H9 (cell line): Measurements from ENCODE around the gene SLC43A1. TPM values are rescaled to one million over a fixed set of nuclear protein-coding genes. Genes with fewer than 3 reads are reported as not detected.

Source experiments
- DNase-seq: peaks from one replicate; pipeline ENCODE4 v3.0.0-alpha.2; 2017
- H2AFZ ChIP-seq: one replicate; pipeline ENCODE4 v1.6.1; 2013; ENCODE audit warnings: mild to moderate bottlenecking, low read length, control low read depth, moderate library complexity
- H2AK5ac ChIP-seq: 2 replicates; pipeline ENCODE4 v1.6.1; 2013; ENCODE audit warnings: low read length, control low read depth, mixed read lengths; ENCODE audit not compliant: insufficient read length
- H2BK120ac ChIP-seq: one replicate; pipeline ENCODE4 v1.6.1; 2013; ENCODE audit warnings: low read depth, mild to moderate bottlenecking, low read length, control low read depth, inconsistent platforms; ENCODE audit not compliant: poor library complexity, severe bottlenecking
- H2BK12ac ChIP-seq: 2 replicates; pipeline ENCODE4 v1.6.1; 2013; ENCODE audit warnings: low read length, control low read depth, mixed read lengths, low read depth; ENCODE audit not compliant: insufficient read length
- H2BK15ac ChIP-seq: 2 replicates; pipeline ENCODE4 v1.6.1; 2013; ENCODE audit warnings: low read depth, low read length, control low read depth
- H2BK20ac ChIP-seq: one replicate; pipeline ENCODE4 v1.6.1; 2013; ENCODE audit warnings: low read depth, mild to moderate bottlenecking, low read length, control low read depth, inconsistent platforms; ENCODE audit not compliant: poor library complexity, severe bottlenecking
- H2BK5ac ChIP-seq: 2 replicates; pipeline ENCODE4 v1.6.1; 2013; ENCODE audit warnings: low read length, control low read depth, mixed read lengths; ENCODE audit not compliant: insufficient read length
- H3K14ac ChIP-seq: 2 replicates; pipeline ENCODE4 v1.6.1; 2013; ENCODE audit warnings: low read length, control low read depth; ENCODE audit not compliant: insufficient read depth
- H3K18ac ChIP-seq: 2 replicates; pipeline ENCODE4 v1.6.1; 2013; ENCODE audit warnings: low read depth, mild to moderate bottlenecking, mixed read lengths, low read length, control low read depth; ENCODE audit not compliant: insufficient read length
- H3K23ac ChIP-seq: 2 replicates; pipeline ENCODE4 v1.6.1; 2013; ENCODE audit warnings: low read length, control low read depth, mixed read lengths, low read depth; ENCODE audit not compliant: insufficient read length
- H3K23me2 ChIP-seq: 2 replicates; pipeline ENCODE4 v1.6.1; 2013; ENCODE audit warnings: low read depth, mild to moderate bottlenecking, mixed read lengths, low read length, control low read depth; ENCODE audit not compliant: insufficient read length, poor library complexity, severe bottlenecking
- H3K27ac ChIP-seq: 2 replicates; pipeline ENCODE4 v1.5.1; 2013; ENCODE audit warnings: low read length, control low read depth, mixed read lengths, low read depth; ENCODE audit not compliant: insufficient read length
- H3K27me3 ChIP-seq: 2 replicates; pipeline ENCODE4 v1.6.1; 2013; ENCODE audit warnings: low read length, control low read depth, inconsistent platforms; ENCODE audit not compliant: insufficient read depth
- H3K4ac ChIP-seq: 2 replicates; pipeline ENCODE4 v1.6.1; 2013; ENCODE audit warnings: low read depth, mild to moderate bottlenecking, control low read depth, inconsistent platforms, low read length, moderate library complexity
- H3K4me1 ChIP-seq: 2 replicates; pipeline ENCODE4 v1.6.1; 2013; ENCODE audit warnings: low read length, control low read depth, inconsistent platforms; ENCODE audit not compliant: insufficient read depth
- H3K4me2 ChIP-seq: 2 replicates; pipeline ENCODE4 v1.6.1; 2013; ENCODE audit warnings: low read length, control low read depth, mixed read lengths; ENCODE audit not compliant: insufficient read length, insufficient read depth
- H3K56ac ChIP-seq: 2 replicates; pipeline ENCODE4 v1.6.1; 2013; ENCODE audit warnings: low read depth, mild to moderate bottlenecking, mixed read lengths, low read length, control low read depth; ENCODE audit not compliant: insufficient read length
- H3K79me1 ChIP-seq: 2 replicates; pipeline ENCODE4 v1.6.1; 2013; ENCODE audit warnings: low read depth, mild to moderate bottlenecking, moderate library complexity, low read length, control low read depth, inconsistent platforms; ENCODE audit not compliant: insufficient read depth, poor library complexity, severe bottlenecking
- H3K79me2 ChIP-seq: 2 replicates; pipeline ENCODE4 v1.6.1; 2013; ENCODE audit warnings: low read length, control low read depth, inconsistent platforms; ENCODE audit not compliant: insufficient read depth
- H3K9ac ChIP-seq: 2 replicates; pipeline ENCODE4 v1.6.1; 2013; ENCODE audit warnings: low read length, control low read depth, mixed read lengths; ENCODE audit not compliant: insufficient read length; ENCODE audit errors: extremely low read depth
- H3K9me3 ChIP-seq: one replicate; pipeline ENCODE4 v1.6.1; 2013; ENCODE audit warnings: low read depth, low read length, inconsistent platforms; ENCODE audit not compliant: control insufficient read depth
- H3T11ph ChIP-seq: one replicate; pipeline ENCODE4 v1.6.1; 2013; ENCODE audit warnings: mild to moderate bottlenecking, low read length, control low read depth, inconsistent platforms
- H4K20me1 ChIP-seq: one replicate; pipeline ENCODE4 v1.6.1; 2013; ENCODE audit not compliant: control insufficient read depth, insufficient read length, insufficient read depth
- H4K5ac ChIP-seq: 2 replicates; pipeline ENCODE4 v1.6.1; 2013; ENCODE audit warnings: low read depth, mild to moderate bottlenecking, mixed read lengths, low read length, control low read depth; ENCODE audit not compliant: insufficient read length
- H4K8ac ChIP-seq: replicated peaks from 2 replicates; pipeline ENCODE4 v1.6.1; 2013; ENCODE audit warnings: low read length, control low read depth, mixed read lengths, low read depth; ENCODE audit not compliant: insufficient read length
- H4K91ac ChIP-seq: 2 replicates; pipeline ENCODE4 v1.6.1; 2013; ENCODE audit warnings: low read depth, mild to moderate bottlenecking, moderate library complexity, mixed read lengths, low read length, control low read depth; ENCODE audit not compliant: insufficient read length
- H3K27ac Mint-ChIP-seq, 3 experiments: 2 replicates in 2 of 3; 3 replicates in 1 of 3; pipeline ENCODE4 v1.8.0; 2020 to 2021; ENCODE audit warnings: mixed read lengths in 3 of 3, mild to moderate bottlenecking in 1 of 3, moderate library complexity in 1 of 3
- H3K27me3 Mint-ChIP-seq: 2 replicates; pipeline ENCODE4 v1.8.0; 2021; ENCODE audit warnings: low read depth, mild to moderate bottlenecking, moderate library complexity, mixed read lengths
- H3K36me3 Mint-ChIP-seq, 3 experiments: 2 replicates in 2 of 3; 3 replicates in 1 of 3; pipeline ENCODE4 v1.8.0; 2020 to 2021; ENCODE audit warnings: low read depth in 3 of 3, mixed read lengths in 3 of 3; ENCODE audit not compliant: insufficient read depth in 1 of 3
- H3K4me1 Mint-ChIP-seq, 2 experiments: 2 replicates each; pipeline ENCODE4 v1.8.0; 2020; ENCODE audit warnings: mixed read lengths in 2 of 2
- H3K4me3 Mint-ChIP-seq, 2 experiments: 2 replicates in 1 of 2; 3 replicates in 1 of 2; pipeline ENCODE4 v1.8.0; 2020 to 2021; ENCODE audit warnings: mild to moderate bottlenecking in 2 of 2, mixed read lengths in 2 of 2, moderate library complexity in 1 of 2
- H3K9me3 Mint-ChIP-seq, 2 experiments: 2 replicates in 1 of 2; 3 replicates in 1 of 2; pipeline ENCODE4 v1.8.0; 2020; ENCODE audit warnings: mild to moderate bottlenecking in 2 of 2, mixed read lengths in 2 of 2, moderate library complexity in 1 of 2
- WGBS: extraction: QIAGEN DNeasy Blood & Tissue Kit; methylation state at CpG from one replicate; pipeline ENCODE4 v1.1.7; 2013; ENCODE audit warnings: missing lambda C conversion rate, low lambda C conversion rate, mixed read lengths; ENCODE audit not compliant: insufficient read length; ENCODE audit errors: extremely low coverage; 5-methylcytosine and 5-hydroxymethylcytosine counted together
- total RNA-seq: library from RNA; stranded (reverse); gene quantifications from 2 replicates; pipeline ENCODE4 v1.2.1, GENCODE V29; 2021
- TF ChIP-seq, protein P1 (sequence below): fragments of 200-600 bp; sonication (generic); conservative IDR thresholded peaks from 3 replicates; pipeline ENCODE4 v1.8.0; 2021; ENCODE audit warnings: antibody characterized with exemption, mild to moderate bottlenecking

The SLC43A1 gene
- total RNA-seq, 1 experiment from 2014 or later: 17.0 TPM

- H3K27me3 ChIP-seq: no peaks in the 10 kb centered on the region
Observed at GRCh38 chr11:57508341-57509170, 6.9 kb downstream of the SLC43A1 start.

More at GRCh38 chr11:57508341-57509170, 6.9 kb downstream of the SLC43A1 start:
- H3K27ac Mint-ChIP-seq: no peak overlapping the region
- no peak overlapping the region for H4K91ac ChIP-seq
- H3K9ac ChIP-seq: no peak overlapping the region
- H2AFZ ChIP-seq: no peak overlapping the region
- no peaks in the 10 kb centered on the region for H3K9me3 Mint-ChIP-seq
- no peak overlapping the region for H3K4me2 ChIP-seq
- no peak overlapping the region for H2BK5ac ChIP-seq
- no peak overlapping the region for H4K5ac ChIP-seq
- H2BK15ac ChIP-seq: no peak overlapping the region
- no peaks in the 10 kb centered on the region for H4K20me1 ChIP-seq
- H2BK120ac ChIP-seq: no peak overlapping the region
- no peak overlapping the region for H2AK5ac ChIP-seq
- peaks cover 8% of the 10 kb centered on the region for H3K27me3 Mint-ChIP-seq
- H3K14ac ChIP-seq: no peak overlapping the region
- no peak overlapping the region for H3T11ph ChIP-seq
- H3K4me3 Mint-ChIP-seq: no peak overlapping the region
- WGBS: no CpG with 5 or more reads among the region's 7 CpGs
- H3K18ac ChIP-seq: no peak overlapping the region
- peaks cover 0 to 4% (median 0%) of the 10 kb centered on the region in 3 experiments; a peak in 4 of 7 replicates for H3K36me3 Mint-ChIP-seq
- no peak overlapping the region for H3K23ac ChIP-seq
- H3K79me2 ChIP-seq: no peaks in the 10 kb centered on the region
- no peaks in the 10 kb centered on the region for H3K23me2 ChIP-seq
- peaks cover 1 to 11% of the 10 kb centered on the region in 2 experiments; a peak in 2 of 4 replicates for H3K4me1 Mint-ChIP-seq
- TF ChIP-seq, protein P1, sequence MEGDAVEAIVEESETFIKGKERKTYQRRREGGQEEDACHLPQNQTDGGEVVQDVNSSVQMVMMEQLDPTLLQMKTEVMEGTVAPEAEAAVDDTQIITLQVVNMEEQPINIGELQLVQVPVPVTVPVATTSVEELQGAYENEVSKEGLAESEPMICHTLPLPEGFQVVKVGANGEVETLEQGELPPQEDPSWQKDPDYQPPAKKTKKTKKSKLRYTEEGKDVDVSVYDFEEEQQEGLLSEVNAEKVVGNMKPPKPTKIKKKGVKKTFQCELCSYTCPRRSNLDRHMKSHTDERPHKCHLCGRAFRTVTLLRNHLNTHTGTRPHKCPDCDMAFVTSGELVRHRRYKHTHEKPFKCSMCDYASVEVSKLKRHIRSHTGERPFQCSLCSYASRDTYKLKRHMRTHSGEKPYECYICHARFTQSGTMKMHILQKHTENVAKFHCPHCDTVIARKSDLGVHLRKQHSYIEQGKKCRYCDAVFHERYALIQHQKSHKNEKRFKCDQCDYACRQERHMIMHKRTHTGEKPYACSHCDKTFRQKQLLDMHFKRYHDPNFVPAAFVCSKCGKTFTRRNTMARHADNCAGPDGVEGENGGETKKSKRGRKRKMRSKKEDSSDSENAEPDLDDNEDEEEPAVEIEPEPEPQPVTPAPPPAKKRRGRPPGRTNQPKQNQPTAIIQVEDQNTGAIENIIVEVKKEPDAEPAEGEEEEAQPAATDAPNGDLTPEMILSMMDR: no peak
- H3K4me1 ChIP-seq: peaks cover under 1% of the 10 kb centered on the region
- no peak overlapping the region for H3K56ac ChIP-seq
- no peaks in the 10 kb centered on the region for H3K9me3 ChIP-seq
- H3K27ac ChIP-seq: no peak overlapping the region
- no peak overlapping the region for H3K4ac ChIP-seq
- no peak overlapping the region for H4K8ac ChIP-seq
- H2BK12ac ChIP-seq: no peak overlapping the region
- no peak for DNase-seq
- H2BK20ac ChIP-seq: no peak overlapping the region
- H3K79me1 ChIP-seq: no peaks in the 10 kb centered on the region
